Loucy (cell line): Measurements from ENCODE around the gene PDZD4.

Experiments used
- CTCF ChIP-seq: fragments of 200-600 bp; sonication (generic); conservative IDR thresholded peaks from 2 replicates; pipeline ENCODE4 v1.5.1; 2014; ENCODE audit warnings: mild to moderate bottlenecking, antibody characterized with exemption, low read length
- EZH2phosphoT487 ChIP-seq: fragments of 200-600 bp; IDR thresholded peaks from 2 replicates; pipeline ENCODE4 v1.6.1; 2018; ENCODE audit warnings: antibody characterized with exemption, mild to moderate bottlenecking, moderate library complexity, borderline replicate concordance

- TF ChIP-seq CTCF = no peak
- TF ChIP-seq EZH2phosphoT487 = no peak
Measured at GRCh38 chrX:153779891-153780677, 50.3 kb downstream of the PDZD4 start.
